H1 (cell line): ENCODE measurements around the gene TCF7L1.

Experiments used
- CEBPB ChIP-seq: IDR thresholded peaks from 2 replicates; pipeline ENCODE4 v1.6.1; 2012; ENCODE audit warnings: low read depth, low read length
- CTCF ChIP-seq, 3 experiments: IDR thresholded peaks; 1 replicate in 2 of 3; 2 replicates in 1 of 3; pipeline versions ENCODE4 v1.5.1 to v1.6.1; 2011; ENCODE audit warnings: low read length in 3 of 3, mild to moderate bottlenecking in 3 of 3, inconsistent platforms in 2 of 3, low read depth in 1 of 3, moderate library complexity in 1 of 3; ENCODE audit not compliant: insufficient read depth in 1 of 3; ENCODE audit errors: control extremely low read depth in 1 of 3
- EGR1 ChIP-seq: IDR thresholded peaks from 2 replicates; pipeline ENCODE4 v1.6.1; 2011; ENCODE audit warnings: low read depth, low read length, borderline replicate concordance
- GABPA ChIP-seq: IDR thresholded peaks from 2 replicates; pipeline ENCODE4 v1.6.1; 2011; ENCODE audit warnings: mild to moderate bottlenecking, low read length, moderate library complexity, borderline replicate concordance; ENCODE audit not compliant: insufficient read depth
- POLR2AphosphoS5 ChIP-seq: IDR thresholded peaks from 2 replicates; pipeline ENCODE4 v1.6.1; 2011; ENCODE audit warnings: low read depth, low read length
- SP1 ChIP-seq: IDR thresholded peaks from 2 replicates; pipeline ENCODE4 v1.6.1; 2011; ENCODE audit warnings: low read depth, low read length
- TEAD4 ChIP-seq: IDR thresholded peaks from 2 replicates; pipeline ENCODE4 v1.6.1; 2012; ENCODE audit warnings: low read depth, low read length, inconsistent platforms, mixed read lengths
- ZNF274 ChIP-seq: IDR thresholded peaks from 2 replicates; pipeline ENCODE4 v1.7.0; 2012; ENCODE audit warnings: low read length, borderline replicate concordance; ENCODE audit errors: extremely low read depth

- TF ChIP-seq GABPA (no peak), SP1 (no peak), TEAD4 (no peak), EGR1 (no peak), CEBPB (no peak), CTCF (IDR thresholded peaks at IDR 0.05; ENCODE audit: control extremely low read depth in 1 of 3, insufficient read depth in 1 of 3, low read depth in 1 of 3, low read length in 3 of 3) (no peak), ZNF274 (no peak), POLR2AphosphoS5 (no peak)
These were observed 149.7 kb downstream of the TCF7L1 start for GRCh38 chr2:85282914-85283313.
